HL-60 (cell line): ENCODE results near the gene WIPF2.

ENCODE experiments used
- GABPA ChIP-seq: IDR thresholded peaks from 2 replicates; pipeline ENCODE4 v1.6.1; 2012; ENCODE audit warnings: low read depth
- POLR2AphosphoS5 ChIP-seq: IDR thresholded peaks from 2 replicates; pipeline ENCODE4 v1.6.1; 2012; ENCODE audit warnings: low read depth
- TF ChIP-seq, protein P1 (sequence below): IDR thresholded peaks from one replicate; pipeline ENCODE4 v1.5.1; 2011; ENCODE audit warnings: low read length, control low read depth, inconsistent platforms; ENCODE audit not compliant: insufficient read depth

DNA sequence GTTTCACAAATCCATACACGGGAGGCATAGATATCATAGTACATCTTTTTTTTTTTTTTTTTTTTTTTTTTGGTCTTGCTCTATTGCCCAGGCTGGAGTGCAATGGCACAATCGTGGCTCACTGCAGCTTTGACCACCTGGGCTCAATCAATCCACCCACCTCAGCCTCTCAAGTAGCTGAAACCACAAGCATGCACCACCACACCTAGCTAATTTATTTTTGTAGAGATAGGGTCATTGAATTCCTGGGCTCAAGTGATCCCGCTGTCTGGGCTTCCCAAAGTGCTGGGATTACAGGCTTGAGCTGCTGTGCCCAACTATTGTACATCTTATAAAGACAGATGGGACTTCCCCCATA, 45.3 kb upstream of the WIPF2 start:
- TF ChIP-seq, protein P1, sequence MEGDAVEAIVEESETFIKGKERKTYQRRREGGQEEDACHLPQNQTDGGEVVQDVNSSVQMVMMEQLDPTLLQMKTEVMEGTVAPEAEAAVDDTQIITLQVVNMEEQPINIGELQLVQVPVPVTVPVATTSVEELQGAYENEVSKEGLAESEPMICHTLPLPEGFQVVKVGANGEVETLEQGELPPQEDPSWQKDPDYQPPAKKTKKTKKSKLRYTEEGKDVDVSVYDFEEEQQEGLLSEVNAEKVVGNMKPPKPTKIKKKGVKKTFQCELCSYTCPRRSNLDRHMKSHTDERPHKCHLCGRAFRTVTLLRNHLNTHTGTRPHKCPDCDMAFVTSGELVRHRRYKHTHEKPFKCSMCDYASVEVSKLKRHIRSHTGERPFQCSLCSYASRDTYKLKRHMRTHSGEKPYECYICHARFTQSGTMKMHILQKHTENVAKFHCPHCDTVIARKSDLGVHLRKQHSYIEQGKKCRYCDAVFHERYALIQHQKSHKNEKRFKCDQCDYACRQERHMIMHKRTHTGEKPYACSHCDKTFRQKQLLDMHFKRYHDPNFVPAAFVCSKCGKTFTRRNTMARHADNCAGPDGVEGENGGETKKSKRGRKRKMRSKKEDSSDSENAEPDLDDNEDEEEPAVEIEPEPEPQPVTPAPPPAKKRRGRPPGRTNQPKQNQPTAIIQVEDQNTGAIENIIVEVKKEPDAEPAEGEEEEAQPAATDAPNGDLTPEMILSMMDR = no peak
- TF ChIP-seq GABPA = no peak
- TF ChIP-seq POLR2AphosphoS5 = no peak
